Stimulated activated CD4-positive, alpha-beta T cell treated with anti-CD3 and anti-CD28 coated beads, Interleukin-4, amount 100 ng/mL, for 24 hours (primary cell): Measurements from ENCODE around the gene RNF112.
"Not testable (repeated sequence)": the region's sequence is repeated elsewhere in the genome, so short reads cannot be mapped to it uniquely, and the experiment has no call there.

Experiments
- DNase-seq: peaks from one replicate; pipeline ENCODE4 v3.0.0-alpha.2; 2020

The RNF112 gene

GRCh38 chr17:19456016-19456927 is 45.2 kb downstream of the RNF112 start:
- no peak for DNase-seq

GRCh38 chr17:19457046-19457445 is 46.0 kb downstream of the RNF112 start:
- DNase-seq = no peak

GRCh38 chr17:19457830-19458271 is 46.8 kb downstream of the RNF112 start:
- DNase-seq = no peak

- not testable (repeated sequence) for DNase-seq
These were observed 47.4 kb downstream of the RNF112 start for GRCh38 chr17:19458481-19458880.

- not testable (repeated sequence) for DNase-seq
These were observed 48.1 kb downstream of the RNF112 start for GRCh38 chr17:19459018-19459655.

- no peak for DNase-seq
These were observed 49.7 kb downstream of the RNF112 start for GRCh38 chr17:19460700-19461099.

GRCh38 chr17:19461116-19461515 is 50.1 kb downstream of the RNF112 start:
- no peak for DNase-seq

- DNase-seq = no peak
These were observed 50.6 kb downstream of the RNF112 start for GRCh38 chr17:19461681-19462080.

GRCh38 chr17:19462456-19463035 is 51.5 kb downstream of the RNF112 start:
- DNase-seq = not testable (repeated sequence)

GRCh38 chr17:19464031-19465026 is 53.3 kb downstream of the RNF112 start:
- no peak for DNase-seq
